Mammary epithelial cell (primary cell): ENCODE results near the gene EXD3.

Experiments used
- CTCF ChIP-seq, 2 donors: IDR thresholded peaks in 1 of 2; conservative IDR thresholded peaks in 1 of 2; 2 replicates each; pipeline ENCODE4 v1.5.1; 2011 to 2012; ENCODE audit warnings: inconsistent platforms in 2 of 2, low read length in 2 of 2, mild to moderate bottlenecking in 2 of 2, control low read depth in 1 of 2, low read depth in 1 of 2; ENCODE audit not compliant: insufficient read depth in 1 of 2; ENCODE audit errors: extremely low read depth in 1 of 2
- EZH2 ChIP-seq: IDR thresholded peaks from 2 replicates; pipeline ENCODE4 v1.6.1; 2012; ENCODE audit warnings: low read length, inconsistent platforms, borderline replicate concordance

GRCh38 chr9:137367506-137368430 is 55.2 kb downstream of the EXD3 start:
- no peak for TF ChIP-seq CTCF (conservative IDR thresholded peaks at IDR 0.05 in 1 of 2, IDR thresholded peaks at IDR 0.05 in 1 of 2; ENCODE audit: extremely low read depth in 1 of 2, insufficient read depth in 1 of 2, low read depth in 1 of 2, low read length in 2 of 2)
- no peak for TF ChIP-seq EZH2
